ENCODE results near the gene COX7A2.

COX7A2 gene

DNA sequence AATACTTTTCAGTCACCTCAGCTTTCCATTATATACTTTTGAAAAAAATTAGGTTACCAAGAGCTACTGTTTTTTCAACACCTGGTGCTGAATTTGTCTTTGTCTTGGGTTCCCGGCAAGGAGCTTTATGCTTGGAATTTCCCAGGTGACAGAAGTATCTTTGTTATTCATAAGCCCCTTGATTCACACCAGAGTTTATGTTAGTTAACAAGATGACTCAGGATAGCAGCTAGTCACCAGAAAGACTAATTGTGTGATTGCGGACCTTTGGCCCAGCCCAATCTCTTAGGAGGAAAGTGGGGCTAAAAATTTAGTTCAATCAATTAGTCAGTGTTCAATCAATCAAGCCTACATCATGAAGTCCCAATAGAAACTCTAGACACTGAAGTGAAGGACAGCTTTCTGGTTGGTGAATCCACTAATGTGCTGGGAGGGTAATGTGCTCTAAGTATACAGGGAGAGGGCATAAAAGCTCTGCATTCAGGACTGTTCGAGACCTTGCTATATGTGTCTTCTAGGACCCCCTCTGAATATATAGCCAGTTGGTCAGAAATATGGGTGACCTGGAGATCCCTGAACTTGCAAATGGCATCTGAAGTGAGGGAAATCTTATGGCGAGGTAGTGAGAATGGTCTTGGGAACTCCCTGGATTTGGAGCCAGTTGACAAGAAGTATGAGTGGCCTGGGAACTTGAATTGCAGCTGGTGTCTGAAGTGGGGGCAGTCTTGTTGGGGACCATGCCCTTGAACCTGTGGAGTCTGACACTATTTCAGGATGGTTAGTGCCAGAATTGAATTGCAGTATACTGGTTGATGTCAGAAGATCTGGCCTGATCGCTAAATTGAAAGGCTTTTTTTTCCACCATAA is 24.8 kb upstream of the COX7A2 start:
- no peak for DNase-seq (ENCODE audit: low spot score)

DNA sequence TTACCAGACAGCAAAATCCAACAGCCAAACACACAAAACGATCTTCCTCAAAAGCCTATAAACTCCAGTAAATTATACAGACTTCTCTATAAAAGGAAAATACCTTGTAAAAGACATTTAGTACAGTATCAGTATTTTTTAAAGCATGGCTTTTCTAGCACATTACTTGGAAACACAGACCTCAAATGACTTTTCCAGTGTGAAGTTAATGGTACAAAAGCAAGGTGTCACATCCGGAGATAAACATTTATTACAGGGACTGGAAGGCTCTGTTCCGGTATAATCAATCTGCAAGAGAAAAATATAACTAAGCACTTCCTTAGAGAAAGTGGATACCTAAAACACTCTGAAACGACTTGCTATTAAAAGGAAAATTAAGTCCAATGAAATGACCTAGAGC is 23.9 kb upstream of the COX7A2 start:
- DNase-seq (ENCODE audit: low spot score): no peak

DNA sequence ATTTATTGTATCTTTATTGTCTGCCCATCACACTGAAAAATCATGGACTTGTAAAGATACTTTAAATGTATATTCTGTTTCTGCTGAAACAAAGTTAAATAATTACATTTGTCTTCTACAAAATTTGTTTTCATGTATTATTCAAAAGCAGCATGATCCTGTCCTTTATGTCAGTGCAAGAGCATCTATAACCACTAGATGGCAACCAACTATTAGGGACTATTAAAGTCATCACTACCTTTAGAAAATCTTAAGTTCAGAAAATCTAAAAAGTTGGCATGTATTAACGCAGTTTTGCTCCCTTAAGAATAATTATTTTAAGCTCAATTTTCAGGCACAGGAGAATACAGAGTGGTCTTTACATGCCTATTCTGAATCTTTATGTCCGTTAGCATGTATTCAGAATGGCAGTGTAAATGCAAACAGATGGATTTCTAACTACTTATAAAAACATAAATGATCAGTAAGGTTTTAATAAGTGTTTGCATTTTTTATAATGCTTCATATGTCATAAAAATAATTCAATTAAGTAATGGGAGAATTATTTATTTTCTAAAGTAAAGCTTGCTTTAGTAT is 23.2 kb upstream of the COX7A2 start:
- DNase-seq (ENCODE audit: low spot score): peak; percentile 46

DNA sequence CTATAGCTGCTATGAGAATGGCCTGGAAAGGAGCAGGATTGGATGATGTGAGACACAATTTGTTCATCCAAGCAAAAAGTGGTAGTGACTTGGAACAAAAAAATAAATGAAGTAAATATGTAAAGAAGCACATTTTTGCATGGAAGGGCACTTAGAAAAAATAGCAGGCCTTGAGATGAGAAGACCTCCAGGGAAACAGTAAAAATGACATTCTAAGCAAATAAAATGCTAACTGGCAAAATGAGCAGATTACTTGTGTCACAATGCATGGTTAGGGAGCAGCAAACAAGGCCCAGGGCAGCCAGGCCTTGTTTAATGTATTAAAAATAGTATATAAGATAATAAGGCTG is 19.8 kb upstream of the COX7A2 start:
- no peak for DNase-seq (ENCODE audit: low spot score)

DNA sequence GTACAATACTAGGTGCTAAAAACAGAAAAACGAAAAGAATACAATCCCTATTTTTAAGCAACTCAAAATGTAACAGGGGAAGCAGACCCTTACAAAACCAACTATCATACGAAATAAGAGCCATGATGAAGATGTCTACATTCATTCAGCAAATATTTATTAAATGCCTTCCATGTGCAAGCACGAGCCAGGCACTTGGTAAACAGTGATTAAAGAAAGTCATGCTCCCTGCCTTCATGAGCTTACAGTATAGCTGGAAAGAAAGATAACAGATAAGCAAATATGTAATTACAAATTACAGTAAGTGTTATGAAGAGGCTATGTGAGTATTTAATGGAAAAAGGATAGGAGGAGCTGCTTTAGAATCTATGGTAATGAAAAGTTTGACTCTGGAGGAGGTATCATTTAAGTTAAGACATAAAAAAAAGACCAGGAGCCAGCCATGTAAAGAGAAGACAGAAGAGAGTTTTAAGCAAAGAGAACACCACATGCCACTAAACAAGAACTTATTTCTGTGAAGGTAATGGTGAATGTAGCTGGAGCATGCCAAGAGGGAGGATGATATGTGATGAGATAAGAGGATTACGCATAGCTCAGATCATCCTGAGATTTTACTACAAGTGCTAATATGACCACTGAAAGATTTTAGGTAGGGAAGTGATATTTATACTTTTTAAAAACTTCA is 19.3 kb upstream of the COX7A2 start:
- DNase-seq (ENCODE audit: low spot score): no peak

DNA sequence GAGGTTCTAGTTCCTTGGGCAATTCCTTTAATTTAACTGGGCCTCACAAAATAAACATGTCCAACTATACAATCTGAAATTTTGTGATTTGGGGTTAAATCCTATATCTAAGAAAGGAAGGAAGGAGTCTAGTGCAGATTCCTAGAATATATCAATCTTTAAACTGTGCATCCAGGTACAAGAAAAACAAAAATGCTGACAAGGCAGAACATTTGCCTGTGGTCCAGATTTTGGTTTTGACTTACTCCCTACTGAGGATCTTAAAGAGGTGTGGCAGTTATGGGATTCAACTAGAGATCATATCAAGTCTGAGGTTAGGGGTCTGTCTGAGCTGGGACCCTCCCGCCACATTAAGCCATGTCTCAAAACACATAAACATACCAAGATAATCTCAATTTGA is 17.7 kb upstream of the COX7A2 start:
- no peak for DNase-seq (ENCODE audit: low spot score)

DNA sequence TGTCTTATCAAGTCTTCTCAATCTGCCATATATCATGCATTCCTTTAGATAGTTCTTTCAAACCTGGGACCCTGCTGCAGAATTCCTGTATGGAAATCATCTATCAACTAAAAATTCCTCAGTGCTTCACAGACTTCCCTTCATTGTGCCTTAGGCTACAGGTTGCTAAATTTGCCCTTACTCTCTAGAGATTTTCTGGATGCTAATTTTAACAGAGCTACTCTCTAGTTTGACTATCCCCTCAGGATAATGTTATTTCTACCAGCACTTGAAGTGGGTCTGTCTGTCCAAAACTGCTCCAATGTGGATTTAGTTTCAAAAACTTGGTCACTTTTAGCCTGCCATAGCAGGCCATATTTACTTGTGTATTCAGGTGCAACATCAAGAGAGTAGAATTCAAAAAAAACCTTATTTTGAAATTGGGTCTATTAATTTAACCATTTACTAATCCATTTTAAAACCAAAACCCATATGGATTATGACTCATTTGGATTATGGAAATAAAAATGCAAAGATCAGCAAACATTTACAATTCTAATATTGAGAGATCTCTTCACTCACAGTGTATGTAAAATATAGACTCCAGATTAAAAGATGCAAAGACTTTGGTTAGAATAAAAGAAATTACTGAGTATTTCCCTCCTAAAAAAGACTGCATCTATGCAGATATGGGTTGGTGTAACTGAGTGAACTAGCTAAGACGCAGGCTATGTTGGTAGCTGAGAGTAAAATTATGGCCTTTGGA is 13.9 kb upstream of the COX7A2 start:
- DNase-seq (ENCODE audit: low spot score): no peak

DNA sequence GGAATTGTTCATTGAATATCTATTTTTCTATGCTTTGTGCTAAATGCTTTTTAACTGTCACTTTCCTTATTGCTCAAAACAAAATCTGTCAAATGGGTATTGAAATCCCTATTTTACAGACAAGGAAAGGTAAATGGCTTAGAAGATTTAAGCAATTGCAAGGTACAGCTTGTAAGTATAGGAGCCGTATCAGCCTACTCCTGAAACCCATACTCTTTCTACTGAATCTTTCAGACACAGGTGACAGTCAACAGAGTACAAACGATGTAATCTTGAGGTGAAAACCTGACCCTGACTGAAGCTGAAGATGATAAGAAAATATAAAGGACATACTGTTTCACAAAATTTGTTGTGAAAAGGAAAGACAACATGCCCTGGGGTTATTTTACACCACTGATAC is 7.0 kb upstream of the COX7A2 start:
- no peak for DNase-seq (ENCODE audit: low spot score)

DNA sequence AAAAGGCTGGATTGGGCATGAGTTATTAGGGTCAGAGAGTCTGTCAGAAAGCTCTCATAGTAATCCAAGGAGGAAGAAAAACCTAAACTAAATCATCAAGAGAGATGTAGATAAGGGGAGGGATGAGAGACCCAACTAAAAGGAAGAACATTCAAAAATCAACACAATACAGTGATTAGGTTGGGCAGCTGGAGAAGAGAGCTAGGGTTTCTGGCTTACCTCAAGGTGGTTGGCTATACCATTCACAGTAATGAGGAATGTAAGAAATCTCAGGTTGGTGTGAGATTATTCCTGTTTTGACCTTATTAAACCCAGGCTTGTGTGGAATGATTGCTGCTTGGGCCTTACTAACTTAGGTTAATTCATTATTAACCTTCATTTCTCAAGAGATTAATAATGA is 6.2 kb upstream of the COX7A2 start:
- DNase-seq (ENCODE audit: low spot score): no peak

DNA sequence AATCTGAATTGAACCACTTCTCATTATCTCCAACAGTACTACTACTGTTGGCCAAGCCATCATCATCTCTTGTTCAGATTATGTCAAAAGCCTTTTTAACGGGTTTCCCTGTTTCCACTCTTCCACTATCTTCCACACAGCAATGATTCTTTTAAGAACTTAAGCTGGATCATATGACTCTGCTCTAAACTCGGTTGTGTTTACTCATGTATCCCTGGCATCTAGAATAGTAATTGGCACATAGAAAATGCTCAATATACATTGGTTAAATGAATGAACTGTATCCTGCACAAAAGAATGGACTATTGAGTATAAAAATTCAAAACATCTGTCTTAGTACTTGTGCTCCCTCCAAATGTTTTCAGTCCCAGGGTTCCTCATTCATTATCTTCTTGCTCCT is 2.8 kb upstream of the COX7A2 start:
- DNase-seq (ENCODE audit: low spot score): no peak

DNA sequence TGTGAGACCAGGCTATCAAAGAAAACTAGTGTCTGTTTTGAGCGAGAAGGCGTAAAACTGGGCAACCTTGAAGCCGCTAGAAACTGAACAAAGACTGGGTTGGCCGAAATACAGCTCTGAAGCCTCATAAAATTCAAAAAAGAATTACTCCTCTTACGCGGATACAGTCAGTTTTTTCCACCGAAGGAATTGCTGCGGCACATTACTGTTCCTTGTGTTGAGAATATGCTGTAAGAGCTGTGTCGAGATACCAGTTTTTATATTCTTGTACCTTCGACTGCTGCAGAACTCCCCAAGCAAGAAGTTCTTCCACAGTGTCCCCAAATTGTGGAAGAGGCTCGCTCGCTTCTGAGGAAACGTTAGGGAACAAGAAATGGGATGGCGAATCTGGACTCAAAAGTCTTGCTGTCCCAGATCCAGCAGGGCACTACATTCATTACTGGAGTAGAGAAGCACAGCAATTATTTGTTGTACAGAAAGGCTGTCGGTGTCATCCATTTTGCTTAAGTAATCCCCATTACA is 523 bp upstream of the COX7A2 start:
- no peak for DNase-seq (ENCODE audit: low spot score)

DNA sequence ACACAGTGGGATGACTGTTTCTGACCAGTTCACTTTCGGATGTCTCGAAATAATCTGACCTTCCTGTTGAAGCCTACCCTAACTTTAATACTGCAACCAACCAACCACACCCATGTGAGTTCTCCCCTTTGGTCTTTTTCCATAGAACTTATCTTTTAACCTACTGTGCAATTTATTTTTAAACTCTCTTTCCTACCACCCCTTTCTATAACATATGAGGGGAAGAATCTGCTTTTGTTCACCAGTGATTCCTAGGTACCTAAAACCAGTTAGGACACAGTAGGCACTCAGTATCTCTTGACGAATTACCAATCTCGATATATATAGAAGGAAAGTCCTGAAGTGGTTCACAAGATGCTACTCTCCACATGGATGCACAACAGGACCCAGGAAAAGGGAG is 7.0 kb downstream of the COX7A2 start:
- DNase-seq (ENCODE audit: low spot score): no peak

DNA sequence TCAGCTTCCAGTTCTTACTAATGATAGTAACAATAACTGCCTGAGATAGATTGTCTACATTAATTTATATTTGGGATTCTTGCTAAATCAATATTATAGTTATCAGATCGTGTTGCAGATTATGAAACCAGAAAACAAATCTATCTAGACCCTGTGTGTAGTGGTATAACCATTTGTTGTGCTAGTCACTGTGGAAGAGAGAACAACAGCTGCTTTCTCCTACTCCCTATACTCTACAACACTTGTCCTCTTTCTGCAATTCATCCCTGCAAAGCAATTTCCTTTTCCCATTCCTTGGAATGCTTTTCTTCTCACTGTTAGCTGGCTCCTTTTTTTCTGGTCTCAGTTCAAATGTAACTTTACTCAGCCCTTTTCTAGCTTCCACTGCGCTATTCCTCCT is 8.3 kb downstream of the COX7A2 start:
- DNase-seq (ENCODE audit: low spot score): no peak

DNA sequence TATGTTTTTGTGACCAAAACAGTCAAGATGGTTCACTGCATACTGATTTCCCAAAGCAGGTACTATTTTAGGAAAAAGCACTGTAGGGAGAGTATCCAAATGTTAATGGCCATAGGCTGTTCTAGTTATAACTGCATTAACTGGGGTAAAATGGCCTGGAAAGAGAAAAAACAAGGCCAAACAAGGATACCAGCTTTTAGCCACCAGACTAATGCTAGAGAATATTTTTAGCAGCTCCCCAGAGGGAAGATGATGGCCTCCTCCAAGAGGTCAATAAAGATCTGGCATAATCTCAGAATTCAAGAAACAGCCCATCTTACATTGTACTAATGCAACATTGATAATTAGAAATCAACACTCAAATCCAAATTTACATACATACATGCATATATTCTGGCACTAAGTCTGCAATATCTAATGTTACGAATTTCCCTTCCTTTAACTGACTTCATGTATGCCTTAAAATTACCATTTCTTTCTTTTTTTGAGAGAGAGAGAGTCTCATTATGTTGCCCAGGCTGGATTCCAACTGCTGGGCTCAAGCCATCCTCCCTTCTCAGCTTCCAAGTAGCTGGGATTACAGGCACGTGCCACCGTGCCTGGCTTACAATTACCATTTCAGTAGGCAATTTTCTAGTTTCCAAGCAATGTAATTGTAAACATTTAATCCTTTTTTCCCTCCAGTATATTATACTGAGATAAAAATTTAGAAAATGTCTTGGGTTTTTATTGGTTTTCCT is 9.3 kb downstream of the COX7A2 start:
- DNase-seq (ENCODE audit: low spot score): no peak

DNA sequence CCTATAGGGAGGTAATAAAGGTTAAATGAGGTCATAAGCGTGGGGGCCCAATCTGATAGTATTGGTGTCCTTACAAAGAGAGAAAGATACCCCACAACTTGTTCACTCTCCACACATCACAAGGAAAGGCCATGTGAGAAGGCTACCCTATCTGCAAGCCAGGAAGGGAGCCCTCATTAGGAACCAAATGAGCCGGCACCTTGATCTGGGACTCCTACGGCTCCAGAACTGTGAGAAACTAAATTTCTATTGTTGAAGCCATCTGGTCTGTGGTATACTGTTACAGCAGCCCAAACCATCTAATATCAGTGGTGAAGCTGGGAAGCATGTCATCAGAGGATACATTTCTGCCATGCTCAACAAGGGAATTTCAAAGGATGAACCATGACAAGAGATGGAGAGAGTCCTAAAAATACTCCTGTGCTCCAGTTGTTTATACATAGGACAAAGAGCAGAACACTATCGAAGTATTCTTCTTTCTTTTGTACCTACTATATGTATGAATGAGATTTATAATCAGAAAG is 10.4 kb downstream of the COX7A2 start:
- DNase-seq (ENCODE audit: low spot score): no peak

DNA sequence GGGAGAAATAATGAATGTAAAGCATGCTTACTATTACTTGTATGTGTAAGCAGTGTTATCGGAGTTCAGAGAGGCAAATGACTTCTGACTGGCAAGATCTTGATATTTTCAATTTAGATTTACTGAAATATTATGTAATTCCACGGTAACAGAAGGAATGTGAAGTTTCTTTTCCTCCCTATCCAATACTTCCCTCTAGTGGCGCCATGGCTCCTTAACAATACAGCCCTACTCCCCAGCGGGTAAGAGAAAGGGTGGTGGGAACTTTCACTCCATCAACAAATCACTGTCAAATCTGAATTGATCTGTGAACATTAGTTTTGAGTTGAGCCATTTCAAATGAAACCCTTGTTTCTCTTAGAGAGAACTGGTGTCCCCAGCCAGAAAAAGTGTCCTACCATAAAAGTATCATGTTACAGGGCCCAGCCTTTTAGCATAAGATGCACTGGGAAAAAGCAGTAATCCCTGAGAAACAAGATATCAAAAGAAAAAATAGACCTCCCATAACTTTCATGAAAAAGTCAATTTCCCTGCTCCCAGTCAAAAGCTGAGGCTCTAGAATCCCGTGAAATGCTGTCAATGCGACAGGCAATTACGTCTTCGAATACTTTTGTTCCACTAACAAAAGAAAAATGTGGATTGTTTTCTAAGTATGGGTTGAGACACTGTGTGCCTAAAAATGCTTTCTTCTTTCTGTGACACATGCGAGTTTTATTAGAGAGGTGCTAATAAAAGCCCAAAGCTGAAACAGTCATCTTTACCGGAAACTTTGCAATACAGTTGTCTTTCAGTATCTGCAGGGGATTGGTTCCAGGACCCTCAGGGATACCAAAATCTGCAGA is 12.9 kb downstream of the COX7A2 start:
- DNase-seq (ENCODE audit: low spot score): peak; percentile 21

DNA sequence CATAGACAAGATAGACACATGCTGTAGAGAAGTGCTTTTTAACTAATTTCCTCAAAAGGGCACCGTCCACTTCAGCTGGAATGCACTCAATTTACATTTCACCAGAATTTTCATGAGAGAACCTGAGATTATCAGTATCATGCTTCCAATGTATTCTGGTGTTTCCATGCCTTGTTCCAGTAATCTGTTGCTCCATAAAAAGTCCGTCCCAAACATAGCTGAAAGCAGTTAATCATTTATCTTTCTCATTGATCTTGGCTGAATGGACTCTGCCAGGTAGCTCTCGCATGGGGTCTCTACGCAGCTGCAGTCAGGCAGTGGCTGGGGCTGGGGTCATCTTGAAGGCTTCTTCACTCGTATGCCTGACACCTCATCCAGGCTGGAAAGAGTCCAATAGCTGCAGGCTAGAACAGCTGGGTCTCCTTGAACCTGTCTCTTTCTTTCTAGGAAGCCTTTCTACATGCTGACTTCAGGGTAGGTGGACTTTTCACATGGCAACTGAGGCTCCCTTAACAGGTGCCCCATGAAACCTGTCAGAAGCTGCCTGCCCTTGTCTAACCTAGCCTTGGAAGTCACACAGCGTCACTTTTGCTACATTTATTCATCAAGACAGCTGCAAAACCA is 19.2 kb downstream of the COX7A2 start:
- no peak for DNase-seq (ENCODE audit: low spot score)

DNA sequence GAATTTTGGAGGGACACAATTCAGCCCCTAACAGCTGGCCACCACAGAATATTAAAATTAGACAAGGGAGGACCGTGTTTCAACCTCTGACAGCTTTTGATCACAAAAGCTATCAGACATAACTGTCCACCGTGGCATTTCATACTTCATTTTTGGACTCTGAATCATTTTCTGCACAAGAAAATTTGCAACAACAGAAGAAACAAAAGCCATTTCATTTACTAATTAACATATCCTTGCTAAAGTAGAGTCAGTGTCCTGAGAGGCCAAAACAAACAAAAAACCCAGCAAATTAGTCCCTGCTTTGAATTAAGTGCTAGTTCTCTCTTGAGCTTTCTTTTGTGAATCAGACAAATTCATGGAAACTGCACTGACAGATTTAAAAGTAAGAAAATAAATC is 20.2 kb downstream of the COX7A2 start:
- no peak for DNase-seq (ENCODE audit: low spot score)

DNA sequence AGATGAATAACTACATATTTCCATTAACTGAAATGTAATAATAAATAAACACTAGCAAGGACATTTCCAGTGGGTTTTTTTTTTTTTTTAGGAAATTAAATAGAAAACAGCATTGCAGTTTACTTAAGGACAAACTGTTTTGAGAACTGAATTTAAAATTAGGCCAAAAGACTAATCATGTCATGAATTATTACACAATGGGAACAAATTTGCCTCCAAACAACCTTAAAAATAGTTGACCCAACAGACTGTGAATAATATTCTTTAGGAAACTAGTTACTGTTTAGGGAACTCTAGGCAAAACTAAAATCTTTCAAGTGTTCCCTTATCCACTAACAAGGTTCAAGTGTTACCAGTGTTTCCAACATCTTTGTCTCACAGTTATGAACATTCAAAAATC is 21.3 kb downstream of the COX7A2 start:
- no peak for DNase-seq (ENCODE audit: low spot score)

DNA sequence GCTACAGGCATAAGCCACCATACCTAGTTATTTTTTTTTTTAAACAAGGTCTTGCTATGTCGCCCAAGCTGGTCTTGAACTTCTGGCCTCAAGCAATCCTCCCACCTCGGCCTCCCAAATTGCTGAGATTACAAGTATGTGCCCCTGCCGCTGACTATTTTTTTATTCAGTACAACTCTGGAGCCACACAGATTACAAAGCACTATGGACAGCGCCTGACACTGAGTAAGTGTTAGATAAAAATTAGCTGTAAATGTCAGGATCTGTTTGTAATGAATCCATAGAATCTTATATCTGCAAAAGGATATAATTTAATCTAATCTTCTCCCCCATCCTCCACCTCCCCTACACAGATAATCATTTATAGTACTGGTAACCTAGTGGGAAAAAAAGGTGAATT is 22.5 kb downstream of the COX7A2 start:
- DNase-seq (ENCODE audit: low spot score): no peak

All from SW480 (cell line).